Osteocyte (in vitro differentiated cells): ENCODE data around the gene DOCK3. TPM values are rescaled to one million over a fixed set of nuclear protein-coding genes. Genes with fewer than 3 reads are reported as not detected.
"Not testable (repeated sequence)": the region's sequence is repeated elsewhere in the genome, so short reads cannot be mapped to it uniquely, and the experiment has no call there.

Experiments
- DNase-seq: peaks from one replicate; pipeline ENCODE4 v3.0.0; 2021; ENCODE audit warnings: mixed read lengths; ENCODE audit not compliant: unreplicated experiment; ENCODE audit errors: extremely low spot score
- H3K27ac Mint-ChIP-seq: one replicate; pipeline ENCODE4 v1.8.0; 2021; ENCODE audit warnings: mild to moderate bottlenecking, mixed read lengths; ENCODE audit not compliant: unreplicated experiment
- H3K27me3 Mint-ChIP-seq: one replicate; pipeline ENCODE4 v1.8.0; 2021; ENCODE audit warnings: mixed read lengths; ENCODE audit not compliant: unreplicated experiment
- H3K36me3 Mint-ChIP-seq: one replicate; pipeline ENCODE4 v1.8.0; 2021; ENCODE audit warnings: mixed read lengths; ENCODE audit not compliant: unreplicated experiment
- H3K4me1 Mint-ChIP-seq: one replicate; pipeline ENCODE4 v1.8.0; 2021; ENCODE audit warnings: mixed read lengths; ENCODE audit not compliant: unreplicated experiment
- H3K4me3 Mint-ChIP-seq: one replicate; pipeline ENCODE4 v1.8.0; 2021; ENCODE audit warnings: mild to moderate bottlenecking, moderate library complexity, mixed read lengths; ENCODE audit not compliant: unreplicated experiment
- H3K9me3 Mint-ChIP-seq: one replicate; pipeline ENCODE4 v1.8.0; 2021; ENCODE audit warnings: mixed read lengths; ENCODE audit not compliant: unreplicated experiment
- CTCF ChIP-seq: fragments of 200-600 bp; sonication (generic); IDR thresholded peaks from 2 replicates; pipeline ENCODE4 v1.5.0; 2021; ENCODE audit warnings: antibody characterized with exemption, mild to moderate bottlenecking, moderate library complexity
- total RNA-seq: library from RNA; stranded (reverse); gene quantifications from 2 replicates; pipeline ENCODE4 v1.2.1, GENCODE V29; 2021

DOCK3 gene
- total RNA-seq, 1 donor from 2014 or later: 0.24 TPM

- Mint-ChIP-seq H3K27me3 (no peaks in the 10 kb centered on the region), H3K9me3 (peaks cover 9% of the 10 kb centered on the region), H3K4me1 (no peaks in the 10 kb centered on the region), H3K27ac (no peak overlapping the region), H3K4me3 (no peak overlapping the region), H3K36me3 (no peaks in the 10 kb centered on the region)
- DNase-seq: no peak
- no peak for TF ChIP-seq CTCF
These were observed 238.0 kb downstream of the DOCK3 start for GRCh38 chr3:50912746-50913145.

- Mint-ChIP-seq H3K27ac (no peak overlapping the region), H3K4me3 (no peak overlapping the region), H3K36me3 (no peaks in the 10 kb centered on the region), H3K9me3 (peaks cover 9% of the 10 kb centered on the region), H3K4me1 (no peaks in the 10 kb centered on the region), H3K27me3 (no peaks in the 10 kb centered on the region)
- no peak for TF ChIP-seq CTCF
- DNase-seq: no peak
These were observed 238.5 kb downstream of the DOCK3 start for GRCh38 chr3:50913260-50913659.

- DNase-seq: peak; percentile 72
- H3K36me3 Mint-ChIP-seq, H3K4me1 Mint-ChIP-seq, H3K27me3 Mint-ChIP-seq, H3K4me3 Mint-ChIP-seq, H3K27ac Mint-ChIP-seq: not testable (repeated sequence)
- H3K9me3 Mint-ChIP-seq: peaks cover 29% of the 10 kb centered on the region
These were observed 247.3 kb downstream of the DOCK3 start for GRCh38 chr3:50922071-50922470.

GRCh38 chr3:50923955-50924354, 249.2 kb downstream of the DOCK3 start:
- H3K4me1 Mint-ChIP-seq: no peaks in the 10 kb centered on the region
- peaks cover 18% of the 10 kb centered on the region for H3K9me3 Mint-ChIP-seq
- no peak overlapping the region for H3K27ac Mint-ChIP-seq
- TF ChIP-seq CTCF: no peak
- no peaks in the 10 kb centered on the region for H3K36me3 Mint-ChIP-seq
- no peak overlapping the region for H3K4me3 Mint-ChIP-seq
- no peak for DNase-seq
- no peaks in the 10 kb centered on the region for H3K27me3 Mint-ChIP-seq

- no peak overlapping the region for H3K4me3 Mint-ChIP-seq
- H3K36me3 Mint-ChIP-seq: no peaks in the 10 kb centered on the region
- peaks cover 11% of the 10 kb centered on the region for H3K9me3 Mint-ChIP-seq
- H3K4me1 Mint-ChIP-seq: no peaks in the 10 kb centered on the region
- TF ChIP-seq CTCF: no peak
- no peaks in the 10 kb centered on the region for H3K27me3 Mint-ChIP-seq
- no peak for DNase-seq
- no peak overlapping the region for H3K27ac Mint-ChIP-seq
These were observed 249.9 kb downstream of the DOCK3 start for GRCh38 chr3:50924638-50925037.

GRCh38 chr3:50926868-50927267, 252.1 kb downstream of the DOCK3 start:
- no peak for DNase-seq
- no peaks in the 10 kb centered on the region for H3K4me1 Mint-ChIP-seq
- H3K27me3 Mint-ChIP-seq: no peaks in the 10 kb centered on the region
- no peak overlapping the region for H3K4me3 Mint-ChIP-seq
- H3K9me3 Mint-ChIP-seq: peaks cover 5% of the 10 kb centered on the region
- H3K27ac Mint-ChIP-seq: no peak overlapping the region
- no peaks in the 10 kb centered on the region for H3K36me3 Mint-ChIP-seq
- TF ChIP-seq CTCF: no peak
